Vagina (tissue), 2 donors: ENCODE data around the gene CYB561.

Experiments
- POLR2A ChIP-seq, 2 donors: fragments of 450-650 bp; IDR thresholded peaks; one replicate each; pipeline ENCODE4 v1.6.1; 2017; ENCODE audit warnings: antibody characterized with exemption in 2 of 2, mild to moderate bottlenecking in 2 of 2, moderate library complexity in 2 of 2
- TF ChIP-seq, protein P1 (sequence below), 3 experiments: fragments of 450-650 bp in 2 of 3; fragments of 200-600 bp in 1 of 3; sonication (generic) in 1 of 3; IDR thresholded peaks; one replicate each; pipeline ENCODE4 v1.5.1; 2017 to 2019; ENCODE audit warnings: antibody characterized with exemption in 3 of 3, mild to moderate bottlenecking in 2 of 3, moderate library complexity in 2 of 3

DNA sequence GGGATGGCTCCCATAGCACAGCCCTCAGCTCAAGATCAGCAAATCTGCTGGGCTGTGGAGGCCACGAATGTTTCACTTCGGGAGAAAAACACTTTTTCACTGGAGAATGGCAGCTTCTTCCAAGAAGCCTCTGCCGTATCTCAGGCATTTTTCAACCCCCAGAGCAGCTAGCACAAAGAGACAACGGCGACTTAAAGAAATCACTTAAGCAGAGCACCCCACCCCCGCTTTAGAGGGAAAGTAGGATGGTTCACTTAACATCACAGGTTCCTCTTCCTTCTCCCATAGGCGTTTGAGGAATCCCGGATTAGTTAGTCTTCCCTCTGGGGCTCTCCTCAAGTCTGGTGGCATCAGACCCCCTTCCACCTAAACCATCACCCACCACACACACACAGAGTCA is 27.6 kb downstream of the CYB561 start:
- TF ChIP-seq, protein P1, sequence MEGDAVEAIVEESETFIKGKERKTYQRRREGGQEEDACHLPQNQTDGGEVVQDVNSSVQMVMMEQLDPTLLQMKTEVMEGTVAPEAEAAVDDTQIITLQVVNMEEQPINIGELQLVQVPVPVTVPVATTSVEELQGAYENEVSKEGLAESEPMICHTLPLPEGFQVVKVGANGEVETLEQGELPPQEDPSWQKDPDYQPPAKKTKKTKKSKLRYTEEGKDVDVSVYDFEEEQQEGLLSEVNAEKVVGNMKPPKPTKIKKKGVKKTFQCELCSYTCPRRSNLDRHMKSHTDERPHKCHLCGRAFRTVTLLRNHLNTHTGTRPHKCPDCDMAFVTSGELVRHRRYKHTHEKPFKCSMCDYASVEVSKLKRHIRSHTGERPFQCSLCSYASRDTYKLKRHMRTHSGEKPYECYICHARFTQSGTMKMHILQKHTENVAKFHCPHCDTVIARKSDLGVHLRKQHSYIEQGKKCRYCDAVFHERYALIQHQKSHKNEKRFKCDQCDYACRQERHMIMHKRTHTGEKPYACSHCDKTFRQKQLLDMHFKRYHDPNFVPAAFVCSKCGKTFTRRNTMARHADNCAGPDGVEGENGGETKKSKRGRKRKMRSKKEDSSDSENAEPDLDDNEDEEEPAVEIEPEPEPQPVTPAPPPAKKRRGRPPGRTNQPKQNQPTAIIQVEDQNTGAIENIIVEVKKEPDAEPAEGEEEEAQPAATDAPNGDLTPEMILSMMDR (IDR thresholded peaks at IDR 0.05), result no peak
- no peak for TF ChIP-seq POLR2A (IDR thresholded peaks at IDR 0.05)
